GM19468 (cell line): ENCODE measurements around the gene HCN2.

Source experiments
- ATAC-seq: cut with Tn5 transposase; IDR thresholded peaks from one replicate; pipeline ENCODE4 v1.9.1; 2021; ENCODE audit warnings: mild to moderate bottlenecking, moderate library complexity, moderate number of reproducible peaks; ENCODE audit not compliant: unreplicated experiment; ENCODE audit errors: extremely low read depth

The HCN2 gene

DNA sequence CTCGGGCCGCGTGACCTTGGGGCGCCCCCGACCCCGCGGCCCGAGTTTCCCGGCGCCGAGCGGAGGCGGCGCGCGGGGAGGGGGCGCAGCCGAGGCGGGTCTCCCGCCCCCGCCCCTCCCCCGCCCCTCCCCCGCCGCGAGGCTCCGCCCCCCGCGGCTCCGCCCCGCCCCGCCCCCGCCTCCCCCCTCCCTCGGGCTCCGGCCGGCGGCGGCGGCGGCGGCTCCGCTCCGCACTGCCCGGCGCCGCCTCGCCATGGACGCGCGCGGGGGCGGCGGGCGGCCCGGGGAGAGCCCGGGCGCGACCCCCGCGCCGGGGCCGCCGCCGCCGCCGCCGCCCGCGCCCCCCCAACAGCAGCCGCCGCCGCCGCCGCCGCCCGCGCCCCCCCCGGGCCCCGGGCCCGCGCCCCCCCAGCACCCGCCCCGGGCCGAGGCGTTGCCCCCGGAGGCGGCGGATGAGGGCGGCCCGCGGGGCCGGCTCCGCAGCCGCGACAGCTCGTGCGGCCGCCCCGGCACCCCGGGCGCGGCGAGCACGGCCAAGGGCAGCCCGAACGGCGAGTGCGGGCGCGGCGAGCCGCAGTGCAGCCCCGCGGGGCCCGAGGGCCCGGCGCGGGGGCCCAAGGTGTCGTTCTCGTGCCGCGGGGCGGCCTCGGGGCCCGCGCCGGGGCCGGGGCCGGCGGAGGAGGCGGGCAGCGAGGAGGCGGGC is at the start of gene HCN2:
HCN2 (plus strand) TSS at position 189 of the 703 bp plus-strand sequence; CDS start at position 254, 65 bp downstream.
- no peak for ATAC-seq

DNA sequence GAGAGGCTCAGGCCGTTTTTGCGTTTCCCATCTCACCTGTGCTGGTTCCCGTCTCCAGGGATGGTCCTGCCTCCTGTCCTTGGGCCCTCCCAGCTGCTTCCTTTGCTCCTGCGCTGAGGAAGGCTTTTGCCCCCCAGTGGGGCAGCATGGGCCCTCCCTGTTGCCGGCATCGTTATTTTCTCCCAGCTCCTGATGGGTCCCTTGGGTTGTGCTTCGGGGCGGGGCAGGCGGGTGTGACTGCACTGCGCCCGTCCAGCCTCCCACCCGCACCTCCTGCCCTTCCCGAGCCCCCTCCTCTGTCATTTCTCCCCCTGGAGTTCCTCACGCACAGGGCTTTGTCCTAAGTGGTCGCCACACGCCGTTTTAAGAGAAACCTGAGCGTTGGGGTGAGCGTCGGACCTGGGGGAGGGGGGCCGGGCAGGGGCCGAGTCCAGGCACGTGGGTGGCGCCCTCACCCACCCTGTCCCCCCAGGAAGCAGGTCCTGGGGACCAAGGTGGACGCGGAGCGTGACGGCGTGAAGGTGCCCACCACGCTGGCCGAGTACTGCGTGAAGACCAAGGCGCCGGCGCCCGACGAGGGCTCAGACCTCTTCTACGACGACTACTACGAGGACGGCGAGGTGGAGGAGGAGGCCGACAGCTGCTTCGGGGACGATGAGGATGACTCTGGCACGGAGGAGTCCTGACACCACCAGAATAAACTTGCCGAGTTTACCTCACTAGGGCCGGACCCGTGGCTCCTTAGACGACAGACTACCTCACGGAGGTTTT is 48.6 kb upstream of the HCN2 start:
- ATAC-seq, result no peak

DNA sequence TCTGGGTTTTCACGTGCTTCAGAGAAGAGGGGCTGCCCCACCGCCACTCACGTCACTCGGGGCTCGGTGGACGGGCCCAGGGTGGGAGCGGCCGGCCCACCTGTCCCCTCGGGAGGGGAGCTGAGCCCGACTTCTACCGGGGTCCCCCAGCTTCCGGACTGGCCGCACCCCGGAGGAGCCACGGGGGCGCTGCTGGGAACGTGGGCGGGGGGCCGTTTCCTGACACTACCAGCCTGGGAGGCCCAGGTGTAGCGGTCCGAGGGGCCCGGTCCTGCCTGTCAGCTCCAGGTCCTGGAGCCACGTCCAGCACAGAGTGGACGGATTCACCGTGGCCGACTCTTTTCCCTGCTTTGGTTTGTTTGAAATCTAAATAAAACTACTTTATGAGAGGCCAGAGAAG is 48.0 kb upstream of the HCN2 start:
- ATAC-seq, result no peak

DNA sequence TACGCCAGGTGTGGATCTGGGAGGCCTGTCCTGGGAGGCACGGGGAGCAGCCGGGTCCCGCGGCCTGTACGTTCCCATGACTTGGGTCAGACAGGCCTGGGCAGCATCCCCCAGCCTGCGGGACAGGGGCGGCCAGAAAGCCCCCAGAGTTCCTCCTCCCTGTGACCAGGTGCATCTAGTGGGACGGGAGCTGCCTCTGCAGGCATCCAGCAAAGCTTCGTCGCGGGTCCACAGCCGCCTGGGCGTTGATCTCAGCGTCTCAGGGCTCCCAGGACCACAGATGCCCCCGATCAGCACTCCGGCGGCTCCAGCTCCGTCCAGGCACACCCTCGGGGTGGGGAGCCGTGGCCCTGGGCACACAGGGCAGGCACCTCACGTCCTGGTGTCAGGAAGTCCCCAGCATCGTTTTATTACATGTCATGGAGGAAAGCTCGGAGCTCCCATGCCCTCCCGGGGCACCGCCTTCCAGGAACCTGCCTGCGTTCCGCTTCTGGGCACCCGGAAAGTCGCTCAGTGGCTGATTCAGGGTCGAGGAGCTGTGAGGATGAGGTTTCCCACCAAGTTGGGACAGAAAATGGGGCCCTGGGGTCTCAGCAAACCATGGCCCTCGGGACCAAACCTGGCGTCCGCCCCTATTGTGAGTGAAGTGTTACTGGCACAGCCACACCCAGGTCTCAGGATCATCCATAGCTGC is 47.4 kb upstream of the HCN2 start:
- ATAC-seq, result no peak

GRCh38 chr19:543910-544608 is 45.6 kb upstream of the HCN2 start, which contains the start of gene GZMM:
Gene GZMM (plus strand): TSS chr19:544053. CDS start chr19:544072, 19 bp downstream.
- ATAC-seq, result no peak

- no peak for ATAC-seq
Measured at GRCh38 chr19:547117-547516, 42.6 kb upstream of the HCN2 start.

GRCh38 chr19:547836-548720 is 41.6 kb upstream of the HCN2 start:
- no peak for ATAC-seq

GRCh38 chr19:548886-549830 is 40.5 kb upstream of the HCN2 start:
- no peak for ATAC-seq

GRCh38 chr19:554817-555216 is 34.9 kb upstream of the HCN2 start:
- ATAC-seq, result no peak

DNA sequence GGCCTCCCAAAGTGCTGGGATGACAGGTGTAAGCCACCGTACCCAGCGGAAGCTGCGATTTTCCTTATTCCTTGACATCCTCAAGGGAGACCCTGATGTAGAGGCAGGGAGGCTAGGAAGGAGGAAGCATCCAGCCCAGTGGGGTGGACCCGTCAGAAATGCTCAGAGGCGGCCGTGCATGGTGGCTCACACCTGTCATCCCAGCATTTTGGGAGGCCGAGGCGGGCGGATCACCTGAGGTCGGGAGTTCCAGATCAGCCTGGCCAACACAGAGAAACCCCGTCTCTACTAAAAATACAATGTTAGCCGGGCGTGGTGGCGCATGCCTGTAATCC is 34.2 kb upstream of the HCN2 start:
- ATAC-seq, result no peak

DNA sequence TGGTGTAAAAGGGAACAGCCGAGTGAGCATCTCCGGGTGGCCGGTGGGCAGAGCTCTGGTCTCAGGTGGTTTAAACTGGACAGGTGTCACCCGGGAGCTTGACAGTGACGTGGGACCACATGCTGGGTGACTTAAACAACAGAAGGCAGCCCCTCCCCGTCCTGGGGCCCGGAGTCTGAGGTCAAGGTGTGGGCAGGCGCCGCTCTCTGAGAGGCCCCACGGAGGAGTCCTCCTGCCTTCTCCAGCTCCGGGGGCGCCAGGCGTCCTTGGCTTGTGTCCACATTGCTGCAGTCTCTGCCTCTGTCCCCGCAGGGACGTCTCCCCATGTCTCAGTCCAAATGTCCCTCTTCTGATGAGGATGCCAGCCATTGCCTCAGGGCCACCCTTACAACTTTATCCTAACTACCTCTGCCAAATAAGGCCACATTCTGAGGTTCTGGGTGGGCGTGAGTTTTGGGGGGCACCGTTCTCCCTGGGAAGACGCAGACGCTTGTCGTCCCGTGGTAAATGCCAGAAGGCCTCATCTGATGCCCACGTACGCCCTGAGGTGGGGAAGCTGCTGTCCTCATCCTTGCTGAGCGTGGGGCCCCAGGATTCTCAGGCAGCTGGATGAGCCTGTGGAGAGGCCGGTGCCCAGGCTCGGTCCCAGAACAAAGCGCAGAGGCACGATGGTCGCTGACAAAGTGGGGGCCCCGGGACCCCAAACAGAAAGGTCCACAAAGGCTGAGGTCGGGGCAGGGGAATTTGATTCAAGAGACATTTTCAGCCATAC is 32.9 kb upstream of the HCN2 start:
- no peak for ATAC-seq

GRCh38 chr19:558770-559439 is 30.8 kb upstream of the HCN2 start:
- ATAC-seq, result no peak

DNA sequence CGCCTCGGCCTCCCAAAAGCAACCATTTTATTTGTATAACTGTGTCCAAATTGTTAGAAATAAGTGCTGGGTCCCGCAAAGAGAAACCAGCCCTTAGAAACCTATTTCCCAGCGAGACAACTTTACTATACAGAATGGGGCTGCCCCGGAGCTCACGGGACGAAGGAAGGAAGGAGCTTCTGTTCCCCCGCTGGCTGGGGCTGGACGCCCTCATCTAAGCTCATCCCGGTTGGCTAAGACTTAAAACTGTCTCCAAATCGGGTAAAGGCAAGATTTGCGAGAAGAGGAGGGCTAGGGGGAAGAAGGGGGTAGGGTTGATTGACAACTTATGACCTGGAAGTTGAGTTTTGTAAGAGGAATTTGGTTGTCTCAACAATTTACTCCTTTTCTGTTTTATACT is 29.6 kb upstream of the HCN2 start:
- ATAC-seq, result no peak

DNA sequence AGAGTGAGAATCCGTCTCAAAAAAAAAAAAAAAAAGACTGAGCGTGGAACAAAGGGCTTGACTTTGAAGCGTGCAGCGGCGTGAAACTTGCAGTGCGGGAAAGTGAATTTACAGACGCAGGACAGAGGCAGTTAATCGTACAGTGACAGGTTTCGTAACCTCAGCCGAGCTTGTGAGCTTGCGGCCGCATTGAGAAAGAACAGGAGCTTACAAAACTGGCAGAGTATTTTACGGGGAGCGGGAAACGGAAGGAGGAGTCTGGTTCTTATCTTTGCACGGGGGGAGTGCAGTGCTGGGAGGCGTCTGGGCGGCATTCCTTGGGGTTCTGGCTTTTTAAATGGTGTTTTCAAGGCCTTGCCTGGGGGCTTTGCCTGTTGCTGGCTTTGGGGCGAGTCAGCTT is 23.3 kb upstream of the HCN2 start:
- no peak for ATAC-seq

DNA sequence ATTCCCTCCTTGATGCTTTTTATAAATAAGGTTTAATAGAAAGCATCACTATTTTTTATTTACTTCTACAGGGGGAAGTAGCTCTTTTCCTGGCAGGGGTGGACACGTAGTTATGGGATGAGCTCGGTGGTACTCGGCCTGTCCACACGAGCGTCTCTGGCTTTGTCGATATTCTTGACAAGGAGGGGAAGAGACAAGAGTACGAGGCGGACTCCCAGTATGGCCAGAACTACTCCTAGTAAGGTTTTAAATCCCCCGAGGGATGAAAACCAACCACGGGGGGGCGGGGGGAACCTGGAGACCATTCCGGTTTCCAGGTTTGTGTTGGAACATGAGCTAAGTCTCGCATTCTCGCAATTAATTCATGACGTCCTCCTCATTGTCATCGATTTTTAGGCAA is 22.8 kb upstream of the HCN2 start:
- ATAC-seq, result no peak

- no peak for ATAC-seq
Measured at GRCh38 chr19:567296-567900, 22.3 kb upstream of the HCN2 start.

GRCh38 chr19:570251-570686 is 19.4 kb upstream of the HCN2 start:
- ATAC-seq, result no peak
